Fibroblast of the conjunctiva (primary cell): ENCODE measurements around the gene PARD3.

Source experiments
- DNase-seq: peaks from one replicate; pipeline ENCODE4 v3.0.0-alpha.2; 2010; ENCODE audit warnings: low read depth

The PARD3 gene

DNA sequence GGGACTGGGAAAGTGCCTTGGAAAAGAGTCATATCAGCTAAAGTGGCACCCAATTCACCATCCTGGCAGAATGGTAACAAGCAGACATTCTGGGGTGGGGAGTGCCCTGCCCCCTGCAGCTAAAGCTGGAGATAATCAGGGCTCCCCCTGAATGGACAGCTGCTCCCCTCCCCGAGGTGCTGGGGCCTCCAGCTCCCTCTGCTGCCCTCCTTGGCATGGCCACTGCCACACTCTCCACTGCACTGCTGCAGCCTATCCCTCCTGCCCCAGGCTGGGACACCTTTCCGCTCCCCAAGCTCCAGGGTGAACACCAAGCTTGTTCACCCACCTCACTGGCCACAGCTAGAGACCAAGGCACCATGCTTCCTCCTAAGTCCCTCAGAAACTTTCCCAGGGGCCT is 9.8 kb upstream of the PARD3 start:
- DNase-seq = no peak

DNA sequence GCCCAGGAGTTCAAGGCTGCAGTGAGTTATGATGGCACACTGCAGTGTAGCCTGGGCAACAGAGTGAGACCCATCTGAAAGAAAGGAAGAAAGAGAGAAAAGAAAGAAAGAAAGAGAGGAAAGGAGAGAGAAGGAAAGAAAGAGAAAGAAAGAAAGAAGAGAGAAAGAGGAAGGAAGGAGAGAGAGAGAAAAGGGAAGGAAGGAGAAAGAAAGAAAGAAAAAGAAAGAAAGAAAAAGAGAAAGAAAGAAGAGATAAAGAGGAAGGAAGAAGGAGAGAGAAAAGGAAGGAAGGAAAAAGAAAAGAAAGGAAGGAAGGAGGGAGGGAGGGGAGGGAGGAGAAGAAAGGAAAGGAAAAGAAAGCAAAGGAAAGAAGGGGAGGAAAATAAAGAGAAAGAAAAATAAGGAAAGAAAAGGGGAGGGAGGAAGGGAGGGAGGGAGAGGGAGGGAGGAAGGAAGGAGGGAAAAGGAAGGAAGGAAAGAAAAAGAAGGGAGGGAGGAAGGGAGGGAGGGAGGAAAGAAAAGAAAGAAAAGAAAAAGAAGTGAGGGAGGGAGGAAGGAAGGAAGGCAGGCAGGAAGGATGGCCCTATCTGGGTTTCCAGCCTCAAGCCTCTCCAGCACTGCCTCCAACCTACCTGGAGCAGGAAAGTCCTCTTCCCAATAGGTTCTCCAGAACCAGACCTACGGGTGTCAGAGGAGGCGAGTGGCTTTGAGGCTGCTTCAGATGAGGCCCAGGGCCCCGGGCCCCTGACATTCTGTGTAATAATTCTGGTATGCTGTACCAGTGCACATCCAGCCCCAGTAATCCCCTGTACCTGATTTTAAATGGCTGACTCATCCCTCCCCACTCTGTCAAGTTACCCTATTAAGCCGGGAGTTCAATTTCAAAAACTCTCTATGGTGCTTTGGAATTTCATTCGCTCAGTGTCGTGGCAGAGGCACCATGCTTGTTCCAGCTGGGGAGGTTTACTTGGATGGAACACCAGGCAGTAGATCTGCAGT is 6.8 kb upstream of the PARD3 start:
- DNase-seq = no peak

DNA sequence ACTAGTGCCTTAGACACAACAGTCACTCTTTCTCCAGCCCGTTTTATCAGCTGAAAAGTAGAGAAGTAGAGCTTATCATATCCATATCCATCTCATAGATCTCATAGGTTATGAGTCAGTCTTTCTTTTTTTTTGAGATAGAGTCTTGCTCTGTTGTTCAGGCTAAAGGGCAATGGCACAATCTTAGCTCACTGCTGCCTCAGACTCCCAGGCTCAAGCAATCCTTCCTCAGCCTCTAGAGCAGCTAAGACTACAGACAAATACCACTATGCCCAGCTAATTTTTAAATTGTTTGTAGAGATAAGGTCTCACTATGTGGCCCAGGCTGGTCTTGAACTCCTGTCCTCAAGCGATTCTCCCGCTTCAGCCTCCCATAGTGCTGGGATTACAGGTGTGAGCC is 2.5 kb upstream of the PARD3 start:
- no peak for DNase-seq

DNA sequence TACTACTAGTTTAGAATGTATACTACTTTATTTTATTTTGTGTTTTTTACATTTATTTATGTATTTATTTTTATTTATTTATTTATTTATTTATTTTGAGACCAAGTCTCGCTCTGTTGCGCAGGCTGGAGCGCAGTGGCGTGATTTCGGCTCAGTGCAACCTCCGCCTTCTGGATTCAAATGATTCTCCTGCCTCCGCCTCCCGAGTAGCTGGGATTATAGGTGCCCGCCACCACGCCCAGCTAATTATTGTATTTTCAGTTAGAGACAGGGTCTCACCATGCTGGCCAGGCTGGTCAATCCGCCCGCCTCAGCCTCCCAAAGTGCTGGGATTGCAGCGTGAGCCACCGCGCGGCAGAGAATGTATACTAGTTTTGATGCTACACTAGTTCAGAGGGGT is 2.0 kb upstream of the PARD3 start:
- DNase-seq = no peak

DNA sequence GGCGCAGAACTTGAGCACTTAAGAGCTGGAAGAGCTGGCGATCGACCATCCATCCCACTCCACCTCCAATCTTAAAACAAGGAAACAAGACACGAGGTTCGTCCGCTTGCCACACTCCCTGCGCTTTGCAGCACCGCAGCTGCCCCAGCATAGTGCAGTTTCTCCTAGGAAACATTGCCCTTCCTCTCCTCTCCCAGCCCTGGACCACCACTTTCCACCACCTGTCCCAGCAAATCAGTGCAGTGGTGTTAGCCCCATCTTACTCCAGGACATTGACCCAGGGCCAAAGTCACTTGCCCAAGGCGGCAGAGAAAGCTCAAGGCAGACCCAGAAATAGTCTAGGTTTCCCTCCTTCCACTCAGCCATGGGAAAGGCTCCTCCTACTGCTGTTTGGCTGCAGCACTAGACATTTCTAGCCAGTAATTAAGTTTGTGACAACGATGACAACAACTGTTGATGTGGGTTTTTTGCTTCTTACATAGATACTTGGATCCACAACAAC is 1.5 kb upstream of the PARD3 start:
- DNase-seq = no peak

DNA sequence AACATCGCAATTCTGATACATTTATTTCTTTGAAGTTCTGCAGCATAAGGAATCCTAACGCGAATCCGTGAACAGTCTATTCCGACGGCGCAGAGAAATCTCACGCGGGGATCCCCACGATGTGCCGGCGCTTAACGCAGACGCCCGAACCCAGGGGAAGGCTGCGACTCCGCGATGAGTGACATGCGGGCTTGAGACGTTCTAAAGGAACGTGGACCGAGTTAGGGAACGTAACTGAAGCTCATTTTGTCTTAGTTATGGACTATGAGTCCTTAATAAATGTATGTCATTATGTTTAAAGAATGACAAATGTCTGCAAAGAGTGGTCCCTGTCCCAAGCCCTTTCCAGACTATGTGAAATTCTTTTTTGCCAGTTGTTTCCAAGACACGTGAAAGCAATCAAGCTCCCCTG is 995 bp upstream of the PARD3 start:
- no peak for DNase-seq

DNA sequence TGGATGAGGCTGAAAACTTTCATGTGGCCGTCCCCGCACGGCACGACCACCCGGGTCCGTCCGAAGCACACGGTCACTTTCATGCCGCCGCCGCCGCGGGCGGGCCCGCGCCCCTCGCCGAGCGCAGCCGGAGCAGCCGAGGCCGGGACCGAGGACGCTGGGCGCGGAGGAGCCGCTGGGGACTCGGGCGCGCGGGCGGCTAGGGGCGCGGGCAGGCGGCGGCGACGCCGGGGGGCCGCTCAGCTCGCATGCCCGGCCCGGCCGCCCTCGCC is 247 bp downstream of the PARD3 start:
- DNase-seq = no peak

DNA sequence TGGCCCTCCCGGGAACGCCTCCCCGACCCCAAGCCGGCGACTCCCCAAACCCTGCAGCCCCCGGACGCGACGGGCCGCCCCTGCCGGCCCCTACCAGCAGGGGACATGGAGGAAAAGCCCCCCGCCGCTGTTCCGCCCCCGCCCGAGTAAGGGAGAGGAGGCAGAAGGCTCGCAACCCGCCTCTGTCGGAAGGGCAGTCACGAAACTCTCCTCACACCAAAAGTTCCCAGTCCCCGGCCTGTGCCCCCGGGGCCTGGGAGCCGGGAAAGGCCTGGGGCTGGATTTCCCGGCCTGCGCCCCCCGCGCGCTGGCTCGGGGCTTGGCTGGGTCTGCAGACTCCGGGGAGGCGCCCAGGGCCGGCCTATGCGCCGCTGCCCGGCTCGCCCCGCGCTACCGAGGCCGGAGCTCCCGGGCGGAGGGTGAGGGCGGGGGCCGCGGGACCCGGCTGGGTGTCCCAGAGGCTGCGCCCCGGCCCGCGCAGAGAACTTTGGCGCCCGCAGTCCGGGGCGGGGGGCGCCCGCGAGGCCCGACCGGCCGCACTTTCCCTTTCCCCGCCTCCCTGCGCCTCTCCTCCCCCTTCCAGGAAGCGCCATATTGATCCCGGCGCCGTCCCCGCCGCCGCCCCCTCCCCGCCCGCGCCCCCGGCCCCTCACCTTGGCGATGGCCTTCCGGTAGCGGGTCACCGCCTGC is 728 bp downstream of the PARD3 start:
- no peak for DNase-seq

DNA sequence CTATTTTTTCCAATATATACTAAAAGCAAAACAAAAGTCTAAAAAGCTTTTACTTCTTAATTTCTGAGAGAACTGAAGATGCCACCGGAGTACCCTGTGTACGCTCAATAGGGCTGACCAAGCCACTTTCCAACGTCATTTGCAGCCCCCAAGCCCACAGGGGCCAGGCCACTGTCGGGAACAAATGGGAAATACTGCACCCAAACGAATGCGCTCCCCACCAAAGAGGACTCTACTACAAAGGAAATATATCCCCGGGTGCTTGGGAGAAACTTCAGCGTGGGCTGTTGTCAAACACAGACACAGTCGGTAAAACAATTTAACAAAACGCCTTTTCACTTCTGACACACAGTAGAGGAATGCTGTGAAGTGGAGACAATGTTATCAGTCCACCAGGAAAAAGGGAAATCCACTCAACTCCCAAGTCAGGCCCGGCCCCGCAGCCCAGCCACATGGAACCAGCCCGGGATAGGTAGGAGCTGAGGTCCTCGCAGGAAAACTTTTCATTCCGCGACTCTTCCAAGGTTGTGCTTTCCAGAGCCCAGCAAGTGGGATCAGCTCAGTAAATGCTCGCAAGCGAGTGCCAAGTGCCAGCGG is 1.4 kb downstream of the PARD3 start:
- DNase-seq = no peak

DNA sequence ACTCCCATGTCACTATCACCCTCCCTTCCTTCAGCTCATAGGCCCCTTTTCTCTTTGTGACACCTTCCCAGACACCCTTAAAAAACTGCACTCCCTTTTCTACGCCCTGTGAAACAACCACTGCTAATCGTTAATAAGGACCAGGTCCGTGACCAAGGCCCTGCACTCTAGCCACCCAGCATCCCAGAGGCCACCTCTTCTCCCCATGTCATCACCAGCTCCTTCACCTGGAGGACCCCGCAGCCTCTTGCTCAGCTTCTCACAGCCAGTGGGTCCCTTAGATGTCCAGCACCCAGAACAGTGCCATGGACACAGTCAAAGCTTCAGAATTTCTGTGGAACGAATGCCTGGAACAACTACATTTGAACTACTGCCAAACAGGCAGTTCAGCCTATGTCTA is 2.3 kb downstream of the PARD3 start:
- no peak for DNase-seq

DNA sequence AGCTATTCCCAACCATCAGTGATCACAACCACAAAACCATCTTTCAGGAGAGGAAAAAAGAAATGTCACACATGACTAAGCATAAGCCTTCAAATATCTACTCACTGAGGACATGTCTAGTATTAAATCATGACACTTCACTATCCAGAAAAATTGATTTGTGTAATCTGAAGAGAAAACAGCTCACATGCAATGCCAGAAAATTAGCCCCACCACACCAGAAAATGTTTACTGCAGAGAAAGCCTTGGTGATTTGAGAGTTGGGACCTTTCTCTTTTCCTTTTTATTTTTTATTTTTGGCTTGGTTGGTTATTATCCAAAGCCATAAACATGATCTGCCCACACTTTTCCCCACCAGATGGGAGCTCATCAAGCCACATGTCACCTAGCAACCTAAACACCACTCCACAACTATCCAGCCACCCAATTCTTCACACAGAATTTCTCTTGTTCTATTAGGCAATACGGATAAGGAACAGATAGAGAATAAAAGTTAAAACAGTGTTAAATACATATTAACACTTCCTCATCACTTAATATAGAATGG is 3.1 kb downstream of the PARD3 start:
- no peak for DNase-seq

DNA sequence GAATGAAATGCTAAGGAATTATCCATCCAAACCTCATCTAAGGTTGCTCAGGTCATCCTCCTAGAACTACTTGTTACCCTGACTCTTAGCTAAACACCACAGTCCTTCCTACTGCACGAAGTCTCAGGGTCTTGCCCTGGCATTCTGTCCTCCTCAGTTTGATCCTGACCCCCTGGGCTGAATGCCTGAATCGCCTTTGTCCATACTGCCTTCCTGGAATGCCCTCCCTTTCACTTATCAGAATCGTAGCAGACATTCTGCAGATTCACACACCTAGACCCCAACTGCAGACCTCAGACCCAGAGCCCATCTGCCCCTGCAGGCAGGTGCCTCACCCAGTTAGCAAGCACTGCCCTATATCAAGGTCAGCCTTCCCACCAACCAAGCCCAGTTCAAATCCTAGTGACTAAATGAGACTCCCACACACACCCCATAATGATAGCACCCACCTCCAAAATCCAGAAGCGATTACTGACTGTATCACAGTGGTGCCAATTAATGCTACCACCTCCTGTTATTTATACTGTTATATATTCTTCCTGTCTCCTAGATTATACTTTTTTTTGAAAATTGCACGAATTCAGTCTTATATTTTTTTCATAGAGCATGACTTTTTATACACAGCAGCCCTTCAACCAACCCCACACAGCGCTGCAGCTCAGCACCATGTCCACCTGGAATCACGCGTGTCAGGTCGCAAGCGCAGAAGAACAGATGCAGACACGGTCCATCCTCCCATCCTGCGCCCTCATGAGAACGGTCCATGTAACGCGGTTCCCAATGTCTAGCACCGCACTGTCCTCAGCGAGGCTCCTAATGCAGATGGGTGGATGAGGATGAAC is 3.7 kb downstream of the PARD3 start:
- no peak for DNase-seq

DNA sequence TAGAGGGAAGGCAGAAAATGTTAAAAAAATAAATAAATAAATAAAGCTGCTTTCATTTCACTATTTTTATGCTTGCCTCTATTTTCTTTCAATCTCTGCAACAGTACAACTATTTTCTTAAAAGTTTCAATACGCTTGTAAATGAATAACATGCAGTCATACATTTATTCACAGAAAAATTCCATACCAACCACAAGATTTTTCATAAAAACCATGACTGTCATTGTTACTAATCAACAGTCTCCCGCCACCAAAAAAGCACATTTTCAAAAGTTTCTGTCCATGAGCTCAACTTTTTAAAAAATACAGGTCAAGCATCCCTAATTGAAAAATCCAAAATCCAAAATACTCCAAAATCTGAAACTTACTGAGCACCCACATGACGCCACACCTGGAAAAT is 5.3 kb downstream of the PARD3 start:
- no peak for DNase-seq

DNA sequence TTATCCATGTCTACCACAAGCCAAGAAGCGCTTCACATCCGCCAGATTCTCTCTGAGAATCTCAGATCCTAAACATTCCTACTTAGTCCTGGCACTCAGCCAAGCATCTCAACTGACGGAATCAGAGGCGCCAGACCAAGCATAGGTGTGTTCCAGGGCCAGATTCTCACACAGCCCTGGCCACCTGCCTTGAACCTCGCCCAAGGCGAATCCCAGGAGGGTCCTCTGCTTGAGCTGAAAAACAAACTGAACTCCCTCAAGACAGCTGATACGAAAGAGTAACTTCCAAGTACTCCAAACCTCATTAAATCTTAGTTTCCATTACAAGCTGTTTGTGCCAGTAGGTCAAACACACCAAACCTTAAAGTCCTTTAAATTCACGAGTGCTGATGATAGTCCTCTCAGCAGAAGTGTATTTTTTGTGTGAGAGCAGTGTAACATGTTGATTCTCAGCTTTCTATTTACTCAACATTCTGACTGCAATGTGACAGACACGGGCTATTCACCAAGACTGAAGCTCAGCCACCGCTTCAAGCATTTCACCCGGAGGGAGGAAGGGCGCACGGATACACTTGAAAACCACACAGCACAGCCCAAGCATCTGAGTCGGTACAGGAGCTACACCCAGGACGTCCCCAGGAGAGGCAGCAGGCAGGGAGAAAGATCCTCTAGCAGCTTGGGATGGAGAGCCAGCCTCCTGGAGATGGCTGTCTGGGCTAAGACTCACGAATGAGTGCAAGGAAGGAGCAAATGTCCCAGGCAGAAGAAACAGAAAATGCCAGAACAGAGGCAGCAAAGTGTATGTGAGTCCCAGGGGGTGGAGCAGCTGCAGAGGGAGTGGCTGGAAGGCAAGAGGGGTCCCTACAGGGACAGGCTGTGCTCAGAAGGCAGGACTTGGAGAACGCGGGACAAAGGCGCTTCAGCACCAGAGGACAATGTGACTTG is 6.0 kb downstream of the PARD3 start:
- DNase-seq = no peak

DNA sequence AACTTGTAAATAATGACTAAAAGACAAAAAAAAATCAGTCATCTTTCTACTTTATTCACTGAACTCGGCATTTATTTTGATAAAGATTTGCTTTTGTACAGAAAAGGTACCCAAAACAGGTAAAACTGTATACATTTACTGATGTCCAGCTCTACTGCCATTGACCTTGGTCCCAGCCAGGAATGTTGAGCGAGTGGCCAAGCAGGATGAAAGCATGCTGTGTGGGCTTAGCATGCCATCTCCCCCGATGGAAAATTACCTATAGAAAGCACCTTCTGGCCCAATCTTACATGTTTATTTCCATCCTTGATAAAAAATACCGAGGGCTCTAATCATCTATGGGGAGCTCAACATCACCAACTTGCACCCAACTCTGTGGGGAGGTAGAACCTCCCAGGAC is 6.8 kb downstream of the PARD3 start:
- DNase-seq = no peak

DNA sequence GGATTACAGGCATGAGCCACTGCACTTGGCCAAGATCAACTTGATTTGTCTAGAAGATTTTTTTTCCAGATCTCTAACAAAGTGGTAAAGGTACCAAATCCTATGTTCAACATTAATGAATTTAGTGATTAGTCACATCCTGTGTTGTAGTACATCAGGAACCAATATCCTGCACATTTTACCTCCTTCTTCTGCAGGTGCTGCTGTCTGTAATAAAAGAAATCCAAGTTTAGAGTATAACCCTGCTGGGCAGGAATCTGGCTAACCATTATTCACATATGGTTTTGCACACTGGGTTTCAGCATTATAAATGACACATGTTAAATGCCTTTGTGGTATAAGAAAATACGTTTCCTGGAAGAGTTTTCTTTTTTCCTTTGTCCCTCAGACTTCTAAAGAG is 10.8 kb downstream of the PARD3 start:
- no peak for DNase-seq

DNA sequence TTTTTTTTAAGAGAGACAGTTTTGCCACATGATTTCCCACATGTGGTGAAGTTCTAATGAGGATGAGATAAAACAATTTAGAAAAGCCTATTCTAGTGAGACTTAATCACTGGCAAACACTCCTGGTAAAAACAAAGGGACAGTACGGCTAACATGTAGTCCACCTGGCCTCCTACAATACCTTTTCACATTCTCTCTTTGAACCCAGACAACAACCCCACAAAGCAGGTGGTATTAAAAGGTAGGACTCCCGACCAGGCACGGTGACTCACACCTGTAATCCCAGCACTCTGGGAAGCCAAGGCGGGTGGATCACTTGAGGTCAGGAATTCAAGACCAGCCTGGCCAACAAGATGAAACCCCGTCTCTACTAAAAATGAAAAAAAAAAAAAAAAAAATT is 12.4 kb downstream of the PARD3 start:
- no peak for DNase-seq

DNA sequence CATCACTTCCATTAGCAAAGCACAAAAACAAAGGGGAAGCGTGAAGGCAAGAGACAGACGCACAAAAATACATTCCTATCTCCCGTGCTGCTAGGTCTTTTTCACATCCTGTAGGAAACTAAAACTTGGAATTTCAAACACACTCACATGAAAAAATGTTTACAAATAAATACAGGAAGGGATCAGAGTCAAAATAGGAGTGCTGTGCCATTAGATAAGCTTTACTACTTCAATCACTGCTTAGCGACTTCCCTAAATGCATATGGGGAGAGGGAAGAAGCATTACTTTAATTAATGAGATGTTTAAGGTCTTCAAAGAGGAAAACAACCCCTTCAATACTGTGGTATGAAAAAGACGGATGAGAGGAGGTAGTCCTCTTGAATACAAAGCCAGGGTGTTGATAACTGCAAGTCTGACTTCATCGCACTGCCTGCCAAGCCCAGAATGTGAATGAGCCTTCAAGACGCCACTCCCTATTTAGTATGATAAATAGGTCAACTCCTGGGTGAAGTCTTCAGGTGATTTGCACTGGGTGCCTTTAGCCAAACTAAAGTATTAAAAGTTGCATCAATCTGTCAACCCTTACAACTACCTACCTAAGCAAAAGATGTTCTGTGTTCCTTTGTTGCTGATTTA is 13.9 kb downstream of the PARD3 start:
- no peak for DNase-seq

DNA sequence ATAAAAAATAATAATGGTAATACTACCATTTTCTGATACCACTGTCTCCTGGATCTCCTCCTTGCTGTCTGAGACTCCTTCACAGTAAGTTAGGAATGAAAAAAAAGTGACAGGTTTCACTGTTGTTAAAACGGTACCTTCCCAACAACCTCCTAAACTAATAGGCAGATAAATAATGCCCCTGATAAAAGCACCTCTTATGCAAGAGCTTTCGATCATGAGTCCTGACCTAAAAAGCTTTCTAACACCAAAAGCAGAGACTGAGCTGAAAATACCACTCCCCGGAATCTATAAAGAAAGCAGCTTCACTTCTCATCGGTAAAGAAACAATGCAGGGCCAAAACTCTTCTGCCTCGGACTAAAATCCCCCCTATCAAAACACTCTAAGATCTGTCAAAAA is 14.5 kb downstream of the PARD3 start:
- no peak for DNase-seq

DNA sequence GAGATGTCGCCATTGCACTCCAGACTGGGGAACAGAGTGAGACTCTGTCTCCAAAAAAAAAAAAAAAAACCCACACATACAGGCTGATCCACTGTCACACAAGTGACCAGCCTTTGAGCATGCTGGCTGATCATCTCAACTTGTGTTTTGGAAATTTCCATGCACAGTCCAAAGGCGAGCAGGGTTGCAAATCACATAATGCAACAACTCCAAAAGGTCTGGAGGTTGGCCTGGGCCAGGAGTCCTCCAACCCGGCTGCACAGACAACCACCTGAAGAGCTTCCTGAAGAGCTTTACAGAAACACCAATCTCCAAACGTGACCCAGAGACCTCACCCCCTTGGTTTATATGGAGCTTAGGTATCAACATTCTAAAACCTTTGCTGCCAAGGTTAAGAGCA is 16.4 kb downstream of the PARD3 start:
- DNase-seq = no peak
